Memory B cell (primary cell): ENCODE measurements around the gene AGBL4.
"Not testable (repeated sequence)": the region's sequence is repeated elsewhere in the genome, so short reads cannot be mapped to it uniquely, and the experiment has no call there.

Experiments
- ATAC-seq: fragments of 150-1000 bp; cut with Tn5 transposase; 2 replicates; pipeline ENCODE4 v1.10.0; 2021; ENCODE audit warnings: low read depth, mild to moderate bottlenecking, moderate library complexity
- DNase-seq, 2 donors: peaks; one replicate each; pipeline ENCODE4 v3.0.0; 2022; ENCODE audit warnings: low spot score in 2 of 2
- H3K27ac Mint-ChIP-seq: one replicate; pipeline ENCODE4 v1.8.0; 2022; ENCODE audit warnings: mild to moderate bottlenecking, moderate library complexity, mixed read lengths
- H3K27me3 Mint-ChIP-seq: one replicate; pipeline ENCODE4 v1.8.0; 2022; ENCODE audit warnings: mixed read lengths
- H3K36me3 Mint-ChIP-seq: one replicate; pipeline ENCODE4 v1.8.0; 2022; ENCODE audit warnings: mild to moderate bottlenecking, mixed read lengths
- H3K4me1 Mint-ChIP-seq: one replicate; pipeline ENCODE4 v1.8.0; 2022; ENCODE audit warnings: mixed read lengths
- H3K4me3 Mint-ChIP-seq: one replicate; pipeline ENCODE4 v1.8.0; 2022; ENCODE audit warnings: mild to moderate bottlenecking, moderate library complexity, mixed read lengths
- H3K9me3 Mint-ChIP-seq: one replicate; pipeline ENCODE4 v1.8.0; 2022; ENCODE audit warnings: mixed read lengths

Gene AGBL4

DNA sequence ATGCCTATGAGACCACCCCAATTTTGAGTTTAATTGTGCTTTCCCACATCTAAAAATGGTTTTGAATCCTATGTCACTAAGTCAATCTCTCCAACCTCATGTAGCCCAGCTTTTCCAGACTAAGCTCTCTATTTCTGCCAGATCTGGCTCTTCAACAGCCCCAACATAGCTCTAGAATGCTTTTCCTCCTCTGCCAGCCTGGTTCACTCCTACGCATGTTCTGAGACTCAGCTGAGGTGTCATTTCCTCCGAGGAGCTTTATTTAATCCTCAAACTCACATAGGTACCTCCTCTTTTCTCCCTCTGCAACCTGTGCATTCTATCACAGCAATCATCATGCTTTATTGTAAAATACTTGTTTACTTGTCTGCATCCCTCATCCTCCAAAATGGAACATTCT, 729.2 kb downstream of the AGBL4 start:
- H3K36me3 Mint-ChIP-seq, result no peaks in the 10 kb centered on the region
- H3K9me3 Mint-ChIP-seq, result peaks cover 3% of the 10 kb centered on the region
- DNase-seq (no peak), ATAC-seq (no peak)
- no peaks in the 10 kb centered on the region for H3K4me1 Mint-ChIP-seq
- H3K27ac Mint-ChIP-seq, result no peak overlapping the region
- H3K27me3 Mint-ChIP-seq, result no peaks in the 10 kb centered on the region
- no peak overlapping the region for H3K4me3 Mint-ChIP-seq

DNA sequence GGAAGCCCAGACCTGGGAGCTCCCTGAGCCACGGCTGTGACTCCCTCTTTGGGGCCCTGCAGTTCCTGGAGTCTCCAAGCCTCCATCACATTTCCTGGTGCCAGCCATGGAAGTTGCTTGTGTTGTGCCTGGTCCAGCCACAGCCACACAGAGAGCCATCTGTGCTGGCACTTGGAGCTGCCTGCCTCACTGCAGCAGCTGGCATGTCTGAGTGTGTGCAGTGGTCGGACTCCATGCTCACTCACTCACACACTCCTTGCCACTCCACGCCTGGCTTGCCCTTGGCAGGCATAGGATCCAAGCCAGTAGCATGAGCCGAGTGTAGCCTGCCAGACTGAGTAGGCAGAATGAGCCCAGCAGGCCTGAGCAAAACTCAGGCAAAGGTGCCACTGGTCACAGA, 730.7 kb downstream of the AGBL4 start:
- Mint-ChIP-seq H3K4me1 (no peaks in the 10 kb centered on the region), H3K27ac (no peak overlapping the region), H3K4me3 (no peak overlapping the region), H3K36me3 (no peaks in the 10 kb centered on the region), H3K27me3 (no peaks in the 10 kb centered on the region), H3K9me3 (peaks cover 5% of the 10 kb centered on the region)
- ATAC-seq (no peak), DNase-seq (no peak)

DNA sequence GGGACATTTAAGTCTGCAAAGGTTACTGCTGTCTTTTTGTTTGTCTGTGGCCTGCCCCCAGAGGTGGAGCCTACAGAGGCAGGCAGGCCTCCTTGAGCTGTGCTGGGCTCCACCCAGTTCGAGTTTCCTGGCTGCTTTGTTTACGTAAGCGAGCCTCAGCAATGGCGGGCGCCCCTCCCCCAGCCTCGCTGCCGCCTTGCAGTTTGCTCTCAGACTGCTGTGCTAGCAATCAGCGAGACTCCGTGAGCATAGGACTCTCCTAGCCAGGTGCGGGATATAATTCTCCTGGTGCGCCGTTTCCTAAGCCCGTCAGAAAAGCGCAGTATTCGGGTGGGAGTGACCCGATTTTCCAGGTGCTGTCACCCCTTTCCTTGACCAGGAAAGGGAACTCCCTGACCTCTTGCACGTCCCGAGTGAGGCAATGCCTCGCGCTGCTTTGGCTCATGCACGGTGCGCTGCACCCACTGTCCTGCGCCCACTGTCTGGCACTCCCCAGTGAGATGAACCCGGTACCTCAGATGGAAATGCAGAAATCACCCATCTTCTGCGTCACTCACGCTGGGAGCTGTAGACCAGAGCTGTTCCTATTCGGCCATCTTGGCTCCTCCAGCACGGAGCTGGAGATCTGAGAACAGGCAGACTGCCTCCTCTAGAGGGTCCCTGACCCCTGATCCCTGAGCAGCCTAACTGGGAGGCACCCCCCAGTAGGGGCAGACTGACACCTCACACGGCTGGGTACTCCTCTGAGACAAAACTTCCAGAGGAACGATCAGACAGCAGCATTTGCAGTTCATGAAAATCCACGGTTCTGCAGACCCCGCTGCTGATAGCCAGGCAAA, 766.3 kb downstream of the AGBL4 start:
- H3K36me3 Mint-ChIP-seq, DNase-seq, H3K4me3 Mint-ChIP-seq, ATAC-seq, H3K4me1 Mint-ChIP-seq, H3K9me3 Mint-ChIP-seq, H3K27me3 Mint-ChIP-seq, H3K27ac Mint-ChIP-seq: not testable (repeated sequence)

DNA sequence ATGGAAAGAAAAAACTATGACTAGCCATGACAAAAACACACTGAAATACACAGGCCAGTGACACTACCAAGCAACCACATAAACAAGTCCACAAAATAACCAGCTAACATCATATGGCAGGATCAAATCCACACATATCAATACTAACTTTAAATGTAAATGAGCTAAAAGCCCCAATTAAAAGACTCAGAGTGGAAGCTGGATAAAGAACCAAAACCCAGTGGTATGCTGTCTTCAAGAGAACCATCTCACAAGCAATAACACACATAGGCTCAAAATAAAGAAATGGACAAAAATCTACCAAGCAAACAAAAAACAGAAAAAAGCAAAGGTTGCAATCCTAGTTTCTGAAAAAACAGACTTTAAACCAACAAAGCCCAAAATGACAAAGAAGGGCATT, 770.8 kb downstream of the AGBL4 start:
- no peaks in the 10 kb centered on the region for H3K4me1 Mint-ChIP-seq
- H3K27ac Mint-ChIP-seq, result no peak overlapping the region
- DNase-seq (no peak), ATAC-seq (no peak)
- H3K4me3 Mint-ChIP-seq, result no peak overlapping the region
- H3K27me3 Mint-ChIP-seq, result peaks cover 5% of the 10 kb centered on the region
- H3K36me3 Mint-ChIP-seq, result no peaks in the 10 kb centered on the region
- peaks cover 6% of the 10 kb centered on the region for H3K9me3 Mint-ChIP-seq

DNA sequence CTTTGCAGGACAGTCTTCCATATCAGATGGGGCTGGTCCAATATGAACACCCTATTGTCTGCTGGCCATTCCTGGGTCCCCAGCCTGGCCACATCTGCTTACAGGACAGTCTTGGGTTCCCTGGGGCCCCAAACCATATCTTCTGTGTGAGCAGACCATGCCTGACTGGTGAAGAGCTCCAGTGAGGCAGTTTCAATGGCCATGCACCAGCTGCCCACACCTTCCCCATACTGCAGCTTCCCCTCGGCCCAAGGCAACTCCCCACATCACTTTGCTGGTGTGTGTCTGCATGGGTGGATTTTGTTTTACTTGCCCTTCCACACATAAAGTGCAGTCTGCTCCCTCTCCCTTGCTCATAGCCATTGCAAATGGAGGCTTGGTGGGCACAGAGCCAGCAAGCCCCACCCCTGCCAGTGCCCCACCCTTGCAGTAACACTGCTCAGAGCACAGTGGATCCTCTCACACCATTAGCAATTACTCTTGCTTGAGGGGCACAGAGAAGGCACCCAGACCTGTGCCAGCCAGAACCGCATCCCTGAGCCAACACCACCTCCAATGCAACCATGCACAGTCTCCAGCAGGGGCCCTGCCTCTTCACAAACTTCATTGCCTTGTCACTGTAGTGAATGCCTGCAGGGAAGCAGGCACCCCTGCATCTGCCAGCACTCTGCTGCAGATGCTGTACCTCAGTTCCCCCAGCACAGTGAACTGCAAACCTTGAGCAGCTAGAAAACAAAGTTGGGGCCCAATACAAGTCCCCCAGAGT, 772.6 kb downstream of the AGBL4 start:
- H3K27ac Mint-ChIP-seq, result no peak overlapping the region
- no peak overlapping the region for H3K4me3 Mint-ChIP-seq
- H3K36me3 Mint-ChIP-seq, result no peaks in the 10 kb centered on the region
- H3K9me3 Mint-ChIP-seq, result peaks cover 6% of the 10 kb centered on the region
- H3K4me1 Mint-ChIP-seq, result no peaks in the 10 kb centered on the region
- H3K27me3 Mint-ChIP-seq, result peaks cover 5% of the 10 kb centered on the region
- DNase-seq (no peak), ATAC-seq (no peak)

DNA sequence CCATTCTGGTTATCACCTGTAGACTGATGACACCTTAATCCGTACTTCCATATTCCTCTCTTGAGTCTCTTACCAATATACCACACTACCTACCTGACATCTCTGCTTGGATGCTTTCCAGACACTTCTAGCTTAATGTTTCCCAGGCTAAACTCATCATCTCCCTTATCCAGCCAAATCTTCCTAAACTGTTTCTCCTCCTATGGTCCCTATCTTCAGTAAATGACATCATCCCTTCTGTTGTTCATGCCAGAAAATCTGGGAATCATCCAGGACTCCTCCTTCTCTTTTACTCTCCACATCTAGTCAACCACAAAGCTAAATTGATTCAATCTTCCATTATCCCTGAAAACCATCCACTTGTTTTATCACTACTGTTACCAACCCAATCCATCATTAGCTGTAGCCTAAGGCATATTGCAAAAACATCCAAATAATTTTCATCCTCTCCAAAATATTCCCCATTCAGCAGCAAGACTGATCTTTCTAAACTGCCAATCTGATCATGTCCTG, 783.0 kb downstream of the AGBL4 start:
- Mint-ChIP-seq H3K4me1 (no peaks in the 10 kb centered on the region), H3K36me3 (no peaks in the 10 kb centered on the region), H3K27me3 (peaks cover 5% of the 10 kb centered on the region), H3K9me3 (peaks cover 4% of the 10 kb centered on the region), H3K4me3 (no peak overlapping the region), H3K27ac (no peak overlapping the region)
- no peak for ATAC-seq
- DNase-seq, result no peak

DNA sequence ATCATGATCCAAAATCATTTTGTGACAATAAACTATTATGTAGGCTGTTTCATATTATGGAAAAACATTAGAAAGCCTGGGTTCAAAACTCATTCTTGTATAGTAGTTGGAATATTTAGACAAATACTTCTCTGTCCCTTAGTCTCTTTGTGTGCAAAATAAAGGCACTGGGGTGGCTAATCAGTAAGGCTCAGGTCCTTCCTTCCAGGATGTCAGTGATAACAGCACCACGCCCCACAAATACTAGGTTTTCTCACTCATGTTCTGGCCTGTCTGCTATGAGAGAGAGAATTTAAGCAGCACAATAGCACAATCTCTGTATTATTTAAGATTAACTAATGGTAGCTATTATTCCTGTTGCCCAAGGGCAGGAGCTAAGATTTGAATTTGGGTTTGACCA, 788.8 kb downstream of the AGBL4 start:
- no peaks in the 10 kb centered on the region for H3K4me1 Mint-ChIP-seq
- peaks cover 4% of the 10 kb centered on the region for H3K9me3 Mint-ChIP-seq
- no peaks in the 10 kb centered on the region for H3K27me3 Mint-ChIP-seq
- DNase-seq (no peak), ATAC-seq (no peak)
- H3K36me3 Mint-ChIP-seq, result no peaks in the 10 kb centered on the region
- H3K4me3 Mint-ChIP-seq, result no peak overlapping the region
- no peak overlapping the region for H3K27ac Mint-ChIP-seq

DNA sequence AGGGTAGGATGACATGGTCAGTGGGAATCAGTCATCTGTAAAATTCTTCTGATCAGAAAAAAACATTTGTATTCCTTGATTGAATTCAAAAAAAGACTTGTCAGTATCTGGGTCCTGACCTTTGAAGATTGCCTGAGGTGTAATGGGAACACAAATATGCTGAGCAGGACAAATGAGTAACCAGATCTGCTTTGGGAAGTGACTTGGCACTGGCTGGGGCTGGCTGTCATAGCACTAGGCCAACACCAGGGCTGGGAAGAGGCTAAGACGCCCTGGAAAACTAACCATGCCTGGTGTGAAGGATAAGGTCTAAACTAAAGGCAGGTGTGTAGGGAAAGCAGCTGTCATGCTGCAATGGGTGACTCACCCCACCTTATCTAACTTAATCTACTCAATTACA, 794.2 kb downstream of the AGBL4 start:
- Mint-ChIP-seq H3K36me3 (no peaks in the 10 kb centered on the region), H3K4me3 (no peak overlapping the region), H3K27me3 (no peaks in the 10 kb centered on the region), H3K9me3 (no peaks in the 10 kb centered on the region), H3K27ac (no peak overlapping the region), H3K4me1 (no peaks in the 10 kb centered on the region)
- DNase-seq (no peak), ATAC-seq (no peak)

DNA sequence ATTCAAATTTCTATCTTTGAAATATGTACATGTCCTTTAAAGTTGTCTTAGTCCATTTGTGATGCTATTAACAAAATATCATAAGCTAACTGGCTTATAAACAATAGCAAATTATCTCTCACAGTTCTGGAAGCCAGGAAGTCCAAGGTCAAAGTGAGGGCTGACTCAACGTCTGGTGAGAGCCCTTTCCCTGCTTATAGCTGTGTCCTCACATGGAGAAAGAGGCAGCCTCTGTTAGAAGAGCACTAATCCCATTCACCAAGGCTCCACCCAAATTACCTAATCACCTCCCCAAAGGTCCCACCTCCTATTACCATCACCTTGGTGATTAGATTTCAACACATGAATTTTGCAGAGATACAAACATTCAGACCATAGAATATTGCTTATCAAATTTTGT, 797.0 kb downstream of the AGBL4 start:
- no peaks in the 10 kb centered on the region for H3K27me3 Mint-ChIP-seq

DNA sequence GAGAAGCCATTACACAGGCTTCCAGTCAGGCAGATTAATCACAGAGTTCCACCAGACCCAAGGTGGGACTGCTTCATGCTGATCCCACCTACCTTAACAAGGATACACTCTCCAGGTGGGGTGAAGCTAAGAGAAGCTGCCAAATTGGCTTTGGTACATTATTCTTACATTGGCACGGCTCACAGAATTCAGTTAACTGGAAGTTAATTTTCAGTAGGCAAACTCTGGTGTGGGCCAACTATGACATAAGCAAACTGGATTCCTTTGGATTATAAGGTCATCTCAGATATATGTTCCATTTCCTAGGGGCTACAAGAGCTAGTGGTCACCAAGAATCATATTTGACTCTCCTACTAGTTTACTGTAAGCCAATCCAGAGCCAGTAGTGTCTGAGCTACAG, 798.3 kb downstream of the AGBL4 start:
- ATAC-seq (no peak), DNase-seq (no peak)
- H3K36me3 Mint-ChIP-seq, result no peaks in the 10 kb centered on the region
- H3K9me3 Mint-ChIP-seq, result no peaks in the 10 kb centered on the region
- no peak overlapping the region for H3K4me3 Mint-ChIP-seq
- no peaks in the 10 kb centered on the region for H3K27me3 Mint-ChIP-seq
- H3K27ac Mint-ChIP-seq, result no peak overlapping the region
- H3K4me1 Mint-ChIP-seq, result no peaks in the 10 kb centered on the region

More for the DNA sequence above, 797.0 kb downstream of the AGBL4 start:
- no peak overlapping the region for H3K4me3 Mint-ChIP-seq
- H3K9me3 Mint-ChIP-seq, result no peaks in the 10 kb centered on the region
- no peak overlapping the region for H3K27ac Mint-ChIP-seq
- ATAC-seq (no peak), DNase-seq (no peak)
- no peaks in the 10 kb centered on the region for H3K36me3 Mint-ChIP-seq
- H3K4me1 Mint-ChIP-seq, result no peaks in the 10 kb centered on the region

DNA sequence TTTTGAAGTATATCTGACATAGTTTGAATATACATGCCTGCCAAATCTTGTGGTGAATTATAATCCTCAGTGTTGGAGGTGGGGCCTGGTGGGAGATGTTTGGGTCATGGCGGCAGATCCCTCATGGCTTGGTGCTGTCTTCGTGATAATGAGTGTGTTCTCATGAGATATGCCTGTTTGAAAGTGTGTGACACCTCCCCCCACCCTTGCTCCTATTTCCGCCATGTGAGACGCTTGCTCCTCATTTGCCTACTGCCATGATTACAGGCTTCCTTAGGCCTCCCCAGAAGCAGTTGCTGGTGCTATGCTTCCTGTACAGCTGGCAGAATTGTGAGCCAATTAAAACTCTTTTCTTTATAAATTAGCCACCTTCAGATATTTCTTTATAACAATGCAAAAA, 810.5 kb downstream of the AGBL4 start:
- Mint-ChIP-seq H3K27ac (no peak overlapping the region), H3K27me3 (peaks cover 4% of the 10 kb centered on the region), H3K4me1 (no peaks in the 10 kb centered on the region), H3K9me3 (no peaks in the 10 kb centered on the region), H3K4me3 (no peak overlapping the region), H3K36me3 (no peaks in the 10 kb centered on the region)
- no peak for DNase-seq
- no peak for ATAC-seq

DNA sequence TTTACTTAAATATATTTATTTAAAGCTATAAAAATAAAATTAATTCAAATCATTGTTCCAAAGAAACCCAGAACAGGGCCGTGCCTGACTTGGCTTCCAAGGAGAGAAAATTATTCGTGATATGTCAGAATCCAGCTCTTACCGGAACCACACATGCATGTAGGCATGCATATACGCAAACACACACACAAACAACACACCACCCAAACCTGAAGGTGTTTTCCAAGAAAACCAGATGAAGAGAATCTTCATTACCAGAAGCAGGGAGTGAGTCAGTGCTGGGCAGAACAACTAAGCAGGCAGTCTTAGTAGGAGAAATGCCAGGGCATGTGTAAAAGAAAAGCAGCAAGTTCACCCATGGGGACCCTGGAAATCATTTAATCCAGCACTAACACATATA, 815.0 kb downstream of the AGBL4 start:
- H3K36me3 Mint-ChIP-seq, result no peaks in the 10 kb centered on the region
- no peak overlapping the region for H3K27ac Mint-ChIP-seq
- DNase-seq (no peak), ATAC-seq (no peak)
- H3K4me1 Mint-ChIP-seq, result no peaks in the 10 kb centered on the region
- H3K27me3 Mint-ChIP-seq, result peaks cover 4% of the 10 kb centered on the region
- H3K4me3 Mint-ChIP-seq, result no peak overlapping the region
- no peaks in the 10 kb centered on the region for H3K9me3 Mint-ChIP-seq

DNA sequence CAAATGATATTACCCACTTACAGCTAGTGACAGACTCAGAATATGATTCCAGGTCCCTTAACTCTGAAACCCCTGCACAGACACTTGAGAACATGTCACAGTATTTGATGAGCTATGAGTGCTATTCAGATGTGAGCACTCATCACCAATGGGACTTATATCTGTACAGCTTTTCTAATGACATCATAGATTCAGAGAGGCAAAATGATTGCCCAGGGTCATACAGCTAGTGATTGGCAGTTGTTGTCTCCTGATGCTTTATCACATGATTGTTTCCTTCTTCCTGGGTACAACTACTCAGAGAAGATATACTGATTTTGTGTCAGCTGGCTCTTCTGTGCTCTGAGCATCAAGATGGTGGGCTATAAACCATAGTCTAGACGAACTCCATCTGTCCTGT, 819.0 kb downstream of the AGBL4 start:
- Mint-ChIP-seq H3K27ac (no peak overlapping the region), H3K9me3 (peaks cover 7% of the 10 kb centered on the region), H3K4me1 (no peaks in the 10 kb centered on the region), H3K36me3 (no peaks in the 10 kb centered on the region), H3K4me3 (no peak overlapping the region), H3K27me3 (peaks cover 7% of the 10 kb centered on the region)
- ATAC-seq (no peak), DNase-seq (no peak)

DNA sequence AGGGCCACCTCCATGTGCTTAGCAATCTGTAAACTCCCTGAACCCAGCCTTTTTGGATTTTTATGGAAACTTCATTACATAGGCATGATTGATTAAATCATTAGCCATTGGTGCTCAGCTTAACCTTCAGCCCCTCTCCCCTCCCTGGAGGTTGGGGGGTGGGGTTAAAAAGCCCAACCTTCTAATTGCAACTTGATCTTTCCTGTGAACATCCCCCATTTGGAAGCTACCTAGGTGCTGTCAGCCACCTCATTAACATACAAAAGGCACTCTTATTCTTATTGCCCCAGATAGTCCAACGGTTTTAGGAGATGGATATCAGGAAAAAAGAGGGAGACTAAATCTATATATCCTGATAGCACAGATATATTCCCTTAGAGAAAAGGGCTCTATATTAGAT, 823.0 kb downstream of the AGBL4 start:
- Mint-ChIP-seq H3K4me3 (no peak overlapping the region), H3K4me1 (no peaks in the 10 kb centered on the region), H3K9me3 (peaks cover 10% of the 10 kb centered on the region), H3K36me3 (no peaks in the 10 kb centered on the region), H3K27ac (no peak overlapping the region), H3K27me3 (peaks cover 10% of the 10 kb centered on the region)
- no peak for ATAC-seq
- no peak for DNase-seq
